ENCODE data around the gene TAF6L. TPM values are rescaled to one million over a fixed set of nuclear protein-coding genes. Genes with fewer than 3 reads are reported as not detected.

Gene TAF6L
- total and polyA plus RNA-seq, 9 of the 15 experiments (the other 6 are each of a cell fraction or from before 2014, with no cell fraction given), result 0.04 to 45.5 (median 20.8) TPM

- TF ChIP-seq ZNF280A (IDR thresholded peaks at IDR 0.05; ENCODE audit: low read depth, partially characterized antibody) (no peak), SOX6 (IDR thresholded peaks at IDR 0.05) (peak; percentile 67; the same call in 1 of the 2 replicates), ERF (CRISPR knock-in tag; IDR thresholded peaks at IDR 0.05) (no peak; the same call in 1 of the 2 replicates), SMARCE1 (IDR thresholded peaks at IDR 0.05) (no peak), NBN (IDR thresholded peaks at IDR 0.05; ENCODE audit: low read depth) (0 out of 2 replicates have a peak, but pooled peaks have one; percentile 47), NR2C1 (IDR thresholded peaks at IDR 0.05) (no peak), NR2C1 (tag; IDR thresholded peaks at IDR 0.05) (no peak; the same call in 1 of the 2 replicates), TRIM24 (IDR thresholded peaks at IDR 0.05) (peak in 1 of 2 experiments; percentile 17; a peak in 1 of 4 replicates), TCF7 (IDR thresholded peaks at IDR 0.05; ENCODE audit: borderline replicate concordance) (no peak; the same call in 1 of the 2 replicates), FOXK2 (conservative IDR thresholded peaks at IDR 0.05 in 1 of 2, IDR thresholded peaks at IDR 0.05 in 1 of 2; ENCODE audit: low read depth in 2 of 2) (no peak; a peak in 1 of 4 replicates), ZNF449 (CRISPR knock-in tag; IDR thresholded peaks at IDR 0.05) (no peak), ZMIZ1 (IDR thresholded peaks at IDR 0.05; ENCODE audit: low read depth in 2 of 2, low read length in 2 of 2) (no peak), MYC (IDR thresholded peaks at IDR 0.05; ENCODE audit: low read depth, low read length) (peak; percentile 91), MYC (CRISPR knock-in tag; IDR thresholded peaks at IDR 0.05; ENCODE audit: borderline replicate concordance, low read depth) (no peak), ZKSCAN1 (IDR thresholded peaks at IDR 0.05; ENCODE audit: low read depth, low read length) (no peak), KDM5B (IDR thresholded peaks at IDR 0.05; ENCODE audit: insufficient replicate concordance, low read depth, low read length) (peak; percentile 92), CHD1 (IDR thresholded peaks at IDR 0.05; ENCODE audit: low read length) (no peak), SMAD2 (IDR thresholded peaks at IDR 0.05; ENCODE audit: low read depth, low read length) (no peak), RBM17 (IDR thresholded peaks at IDR 0.05; ENCODE audit: borderline replicate concordance, low read depth, low read length) (no peak)
These were observed 43.9 kb upstream of the TAF6L start, which contains the start of gene HNRNPUL2 (continued) for GRCh38 chr11:62727165-62727871.
